GM10847 (cell line): ENCODE data around the gene PRIMPOL.

Experiments
- POLR2A ChIP-seq: IDR thresholded peaks from 2 replicates; pipeline ENCODE4 v1.6.1; 2011; ENCODE audit not compliant: insufficient read length; ENCODE audit errors: extremely low read depth

Gene PRIMPOL

GRCh38 chr4:184636897-184637296 is 12.6 kb upstream of the PRIMPOL start:
- no peak for TF ChIP-seq POLR2A

DNA sequence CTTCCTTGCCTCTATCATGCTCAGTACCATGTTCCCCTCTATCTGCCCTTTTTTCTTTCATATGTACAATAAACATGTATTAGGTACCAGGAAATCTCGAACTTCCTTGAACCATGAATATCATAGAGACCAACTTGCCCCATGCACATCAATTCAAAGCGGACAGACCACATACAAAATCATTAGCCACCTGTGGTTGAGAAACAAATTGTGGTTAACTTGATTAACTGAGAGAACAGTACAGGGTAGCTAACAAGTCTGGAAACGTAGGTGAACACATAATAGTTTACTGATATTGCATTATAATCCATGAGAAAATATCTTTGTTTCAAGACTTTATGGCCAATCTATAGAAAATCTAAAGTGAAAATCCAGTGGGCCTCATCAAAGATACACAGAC is 8.5 kb upstream of the PRIMPOL start:
- TF ChIP-seq POLR2A = no peak

- no peak for TF ChIP-seq POLR2A
Measured at GRCh38 chr4:184641451-184641850, 8.1 kb upstream of the PRIMPOL start.

- TF ChIP-seq POLR2A = no peak
Measured at GRCh38 chr4:184643731-184644130, 5.8 kb upstream of the PRIMPOL start.

DNA sequence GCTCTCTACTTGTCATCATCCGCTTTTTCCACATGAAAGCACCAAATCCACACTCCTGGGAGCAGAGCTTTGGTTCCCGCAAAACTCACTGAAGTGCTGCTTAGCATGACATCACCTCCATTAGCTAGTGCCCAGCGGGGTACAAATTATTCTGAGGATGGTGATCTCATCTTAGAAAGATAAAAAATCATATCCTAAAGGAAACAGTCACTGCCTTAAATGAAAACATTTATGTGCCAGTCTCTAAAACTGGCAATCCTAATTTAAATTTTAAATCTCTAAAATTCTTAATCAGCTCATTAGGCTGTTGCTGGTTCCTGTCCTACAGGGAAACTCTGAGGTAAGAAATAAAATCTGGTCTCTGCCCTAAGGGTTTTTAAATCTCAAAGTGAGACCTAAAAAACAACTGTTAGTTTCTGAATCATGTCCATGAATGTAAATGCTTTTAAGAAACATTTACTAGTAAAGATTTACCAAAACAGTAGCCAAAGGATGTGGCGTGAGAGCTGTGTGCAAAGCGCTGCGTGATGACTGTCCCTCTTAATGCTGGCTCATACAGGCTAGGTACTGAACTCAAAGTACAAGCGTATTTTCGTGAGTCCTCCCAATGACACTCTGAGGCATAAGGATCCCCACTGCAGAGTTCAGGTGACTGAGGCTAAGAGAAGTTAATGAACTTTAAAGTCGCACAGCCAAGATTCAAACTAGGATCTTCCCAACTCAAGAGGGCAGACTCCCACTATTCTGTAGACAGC is 4.8 kb upstream of the PRIMPOL start:
- TF ChIP-seq POLR2A = no peak

DNA sequence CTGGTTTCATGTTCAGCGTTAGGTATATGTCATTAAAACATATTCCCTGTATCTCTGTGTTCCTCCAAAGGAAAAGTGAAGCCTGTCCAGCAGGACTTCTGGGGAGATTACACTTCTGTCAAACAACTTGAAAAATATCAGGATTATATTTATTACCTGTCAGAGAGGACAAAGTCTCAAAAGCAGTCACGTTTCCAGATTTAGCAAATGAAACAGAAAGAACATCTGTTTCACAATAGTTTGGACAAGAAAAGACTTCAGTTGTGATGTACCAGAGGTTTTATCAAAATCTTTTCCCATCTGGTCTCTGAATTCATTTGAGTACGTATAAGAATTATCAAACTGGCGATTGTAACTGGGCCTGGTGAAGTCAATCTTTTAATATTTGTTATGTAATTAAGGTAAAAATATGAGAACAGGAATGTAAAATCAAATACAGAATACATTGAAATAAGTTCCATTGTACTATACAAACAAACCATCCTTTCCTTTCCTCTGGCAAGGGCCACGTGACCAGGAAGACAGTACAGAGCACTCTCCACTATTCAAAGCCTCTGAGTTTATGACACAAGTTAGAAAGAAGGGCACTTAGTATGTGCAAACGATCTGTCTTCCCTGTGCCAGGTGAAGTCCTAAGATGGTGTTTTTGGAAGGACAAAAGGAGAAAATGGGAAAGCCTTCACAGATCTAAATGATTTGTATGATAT is 3.5 kb upstream of the PRIMPOL start:
- no peak for TF ChIP-seq POLR2A

- TF ChIP-seq POLR2A = no peak
Measured at GRCh38 chr4:184647266-184648053, 2.1 kb upstream of the PRIMPOL start.

DNA sequence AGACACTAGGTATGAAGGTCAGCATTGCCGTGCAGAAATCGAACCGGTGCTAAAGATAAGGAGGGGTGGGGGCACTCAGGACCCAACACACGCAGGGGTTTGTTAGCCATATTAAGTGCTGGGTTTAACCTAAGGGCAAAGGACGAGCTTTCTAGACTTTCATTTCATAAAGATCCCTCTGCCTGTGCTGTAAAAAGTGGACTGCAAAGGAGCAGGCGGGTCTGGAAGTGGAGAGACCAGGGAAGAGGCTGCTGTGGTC is 1.6 kb upstream of the PRIMPOL start:
- TF ChIP-seq POLR2A = no peak

GRCh38 chr4:184648313-184649025 is 1.1 kb upstream of the PRIMPOL start:
- no peak for TF ChIP-seq POLR2A

DNA sequence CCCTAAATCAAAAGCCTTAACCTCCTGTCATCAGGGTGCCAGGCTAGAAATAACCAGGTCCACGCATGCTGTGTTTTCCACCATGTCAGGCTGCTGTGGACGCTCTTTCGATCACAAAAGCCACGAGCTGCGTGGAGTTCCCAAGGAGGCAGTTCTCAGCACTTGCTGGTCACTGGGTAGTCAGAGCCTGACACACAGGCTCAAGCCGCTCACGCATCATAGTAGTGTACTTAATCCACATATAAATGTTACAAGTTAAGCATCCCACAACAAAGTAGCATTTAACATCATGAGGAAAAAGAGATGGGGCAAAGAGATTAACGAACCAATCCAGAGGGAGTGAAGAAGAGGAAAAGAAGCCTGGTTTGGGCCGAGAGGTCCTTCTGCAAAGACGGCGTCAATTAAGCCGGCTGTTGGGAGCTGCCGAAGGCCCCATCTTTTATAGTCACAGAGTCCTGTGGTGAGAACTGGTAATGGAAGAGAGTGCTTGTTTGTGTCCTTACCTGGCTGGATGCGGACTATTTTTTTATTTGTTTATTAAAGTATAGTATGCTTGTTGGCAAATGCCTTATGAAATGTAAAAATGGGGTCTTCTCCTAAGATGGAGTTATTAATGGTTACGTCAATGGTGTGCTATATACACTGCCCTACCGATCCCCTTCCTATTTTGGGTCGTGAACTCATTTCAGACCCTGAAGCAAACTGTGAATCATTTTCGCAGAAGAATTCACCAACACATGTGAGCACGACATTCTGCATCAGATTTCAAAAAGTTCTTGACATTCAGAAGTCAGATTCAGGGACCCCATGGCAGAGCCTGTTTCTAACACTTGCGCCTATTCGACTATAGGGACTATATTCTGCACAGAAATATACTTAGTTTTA is 675 bp downstream of the PRIMPOL start:
- no peak for TF ChIP-seq POLR2A

GRCh38 chr4:184651899-184652298 is 2.4 kb downstream of the PRIMPOL start:
- no peak for TF ChIP-seq POLR2A

DNA sequence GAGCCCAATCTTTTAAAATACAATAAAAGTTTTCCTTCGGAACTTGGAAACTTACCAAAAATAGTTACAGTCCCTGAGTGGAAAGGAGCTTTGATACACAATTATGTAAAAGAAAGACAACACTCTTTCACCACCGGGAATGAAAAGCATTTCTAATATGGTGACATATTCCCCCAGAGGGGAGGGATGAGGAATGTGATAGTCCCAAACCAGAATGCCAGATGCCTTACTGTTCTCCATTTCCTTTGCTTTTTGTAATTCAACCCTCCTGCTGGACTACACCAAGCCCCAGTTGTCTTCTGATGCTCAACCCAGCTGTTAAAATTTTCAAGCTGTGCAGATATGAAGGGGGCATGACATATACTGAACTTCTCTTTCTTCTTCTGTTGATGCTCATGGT is 4.1 kb downstream of the PRIMPOL start:
- no peak for TF ChIP-seq POLR2A

- no peak for TF ChIP-seq POLR2A
Measured at GRCh38 chr4:184655889-184656869, 6.6 kb downstream of the PRIMPOL start.
